Neural cell (in vitro differentiated cells): ENCODE results near the gene PCDH18.

Experiments
- EZH2 ChIP-seq: fragments of 200-600, 300-800 bp; shearing (Covaris generic), sonication (generic); IDR thresholded peaks from 2 replicates; pipeline ENCODE4 v1.6.1; 2014; ENCODE audit warnings: antibody characterized with exemption, low read length, borderline replicate concordance, mild to moderate bottlenecking; ENCODE audit not compliant: insufficient read depth, poor library complexity, severe bottlenecking
- MXI1 ChIP-seq: fragments of 450-650 bp; conservative IDR thresholded peaks from 2 replicates; pipeline ENCODE4 v1.6.1; 2014; ENCODE audit warnings: antibody characterized with exemption, mild to moderate bottlenecking; ENCODE audit not compliant: poor library complexity, severe bottlenecking
- POLR2AphosphoS5 ChIP-seq: IDR thresholded peaks from 2 replicates; pipeline ENCODE4 v1.6.1; 2012
- RAD21 ChIP-seq: fragments of 450-650 bp; conservative IDR thresholded peaks from 2 replicates; pipeline ENCODE4 v1.6.1; 2014; ENCODE audit warnings: antibody characterized with exemption, mild to moderate bottlenecking, moderate library complexity
- TAF1 ChIP-seq: IDR thresholded peaks from 2 replicates; pipeline ENCODE4 v1.6.1; 2012; ENCODE audit warnings: low read depth
- TF ChIP-seq, protein P1 (sequence below): fragments of 450-650 bp; IDR thresholded peaks from 2 replicates; pipeline ENCODE4 v1.5.1; 2014; ENCODE audit warnings: antibody characterized with exemption, mild to moderate bottlenecking, moderate library complexity; ENCODE audit not compliant: poor library complexity, severe bottlenecking

- TF ChIP-seq, protein P1, sequence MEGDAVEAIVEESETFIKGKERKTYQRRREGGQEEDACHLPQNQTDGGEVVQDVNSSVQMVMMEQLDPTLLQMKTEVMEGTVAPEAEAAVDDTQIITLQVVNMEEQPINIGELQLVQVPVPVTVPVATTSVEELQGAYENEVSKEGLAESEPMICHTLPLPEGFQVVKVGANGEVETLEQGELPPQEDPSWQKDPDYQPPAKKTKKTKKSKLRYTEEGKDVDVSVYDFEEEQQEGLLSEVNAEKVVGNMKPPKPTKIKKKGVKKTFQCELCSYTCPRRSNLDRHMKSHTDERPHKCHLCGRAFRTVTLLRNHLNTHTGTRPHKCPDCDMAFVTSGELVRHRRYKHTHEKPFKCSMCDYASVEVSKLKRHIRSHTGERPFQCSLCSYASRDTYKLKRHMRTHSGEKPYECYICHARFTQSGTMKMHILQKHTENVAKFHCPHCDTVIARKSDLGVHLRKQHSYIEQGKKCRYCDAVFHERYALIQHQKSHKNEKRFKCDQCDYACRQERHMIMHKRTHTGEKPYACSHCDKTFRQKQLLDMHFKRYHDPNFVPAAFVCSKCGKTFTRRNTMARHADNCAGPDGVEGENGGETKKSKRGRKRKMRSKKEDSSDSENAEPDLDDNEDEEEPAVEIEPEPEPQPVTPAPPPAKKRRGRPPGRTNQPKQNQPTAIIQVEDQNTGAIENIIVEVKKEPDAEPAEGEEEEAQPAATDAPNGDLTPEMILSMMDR: no peak
- TF ChIP-seq EZH2 (no peak), MXI1 (no peak), RAD21 (no peak), POLR2AphosphoS5 (no peak), TAF1 (no peak)
Measured at GRCh38 chr4:137502339-137503129, 29.8 kb downstream of the PCDH18 start.
